GM19099 (cell line): Measurements from ENCODE around the gene TGM2.

Source experiments
- POLR2A ChIP-seq: IDR thresholded peaks from 3 replicates; pipeline ENCODE4 v1.6.1; 2011; ENCODE audit warnings: low read depth; ENCODE audit not compliant: insufficient read length; ENCODE audit errors: extremely low read depth

The TGM2 gene

DNA sequence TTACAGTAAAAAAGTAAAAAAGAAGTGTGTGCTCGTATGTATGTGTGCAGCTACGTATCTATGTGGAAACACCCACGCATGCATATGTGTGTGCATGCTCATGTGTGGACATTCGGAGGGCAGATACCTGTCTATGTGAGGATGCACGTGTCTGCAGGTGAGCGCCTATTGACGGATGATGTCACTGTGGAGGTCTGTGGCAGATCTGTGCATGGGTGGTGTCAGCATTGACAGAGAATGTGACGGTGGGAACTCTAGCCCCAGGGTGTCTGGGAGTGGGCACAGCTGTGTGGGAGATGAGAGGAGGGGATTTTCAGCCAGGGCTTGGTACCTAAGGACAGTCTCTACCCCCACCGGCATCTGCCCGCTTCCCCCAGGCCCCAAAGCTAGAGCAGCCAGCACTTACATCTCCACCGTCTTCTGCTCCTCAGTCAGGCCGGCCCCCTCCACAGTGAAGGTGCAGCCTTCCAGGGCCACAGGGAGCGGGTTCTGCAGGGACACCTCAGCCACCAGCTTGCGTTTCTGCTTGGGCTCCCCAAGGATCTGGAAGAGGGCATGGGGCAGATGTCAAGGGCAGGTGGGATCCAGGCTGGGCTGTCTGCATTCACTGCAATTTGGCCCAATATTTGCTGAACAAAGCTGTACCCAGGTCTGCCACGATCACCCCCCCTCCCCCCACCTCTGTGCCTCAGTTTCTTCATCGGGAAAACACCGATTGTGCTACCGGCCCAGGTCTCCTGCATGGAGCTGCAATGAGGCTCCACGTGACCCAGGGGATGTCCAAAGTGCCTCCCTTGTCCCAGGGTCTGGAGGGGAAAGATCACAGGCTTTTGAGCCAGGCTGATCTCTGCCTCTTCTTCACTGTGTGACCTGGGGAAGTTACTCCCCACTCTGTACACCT is 34.1 kb downstream of the TGM2 start:
- TF ChIP-seq POLR2A = no peak

DNA sequence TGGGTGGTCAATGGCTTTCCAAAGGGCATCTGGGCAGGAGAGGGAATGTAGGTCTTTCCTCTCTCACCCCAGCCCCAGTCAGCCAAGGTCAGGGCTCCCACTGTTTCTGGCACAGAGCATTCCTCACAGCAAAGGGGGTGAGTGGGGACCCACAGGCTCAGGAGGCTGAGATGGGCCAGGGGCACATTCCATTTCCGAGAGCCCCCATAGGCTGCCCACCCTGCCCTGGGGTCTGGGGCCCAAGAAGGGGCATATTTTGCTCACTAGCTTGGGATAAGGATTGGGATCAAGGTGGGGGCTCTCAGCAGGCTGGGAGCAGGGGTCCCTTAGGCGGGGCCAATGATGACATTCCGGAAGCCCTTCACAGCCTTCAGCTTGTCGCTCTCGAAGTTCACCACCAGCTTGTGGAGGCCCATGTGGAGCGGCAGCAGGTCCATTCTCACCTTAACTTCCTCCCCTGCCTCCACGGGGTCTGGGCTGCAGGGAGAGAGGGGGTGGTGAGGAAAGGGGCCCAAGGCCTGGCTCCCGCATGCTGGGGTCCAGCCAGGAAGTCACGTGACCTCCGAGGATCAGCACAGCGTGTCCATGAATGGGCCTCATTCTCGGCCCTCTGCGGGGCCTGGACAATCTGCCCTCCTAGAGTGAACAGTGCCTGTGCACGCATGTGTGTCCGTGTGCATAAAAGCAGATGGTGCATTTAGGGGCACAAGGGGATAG is 35.0 kb downstream of the TGM2 start:
- TF ChIP-seq POLR2A = no peak

DNA sequence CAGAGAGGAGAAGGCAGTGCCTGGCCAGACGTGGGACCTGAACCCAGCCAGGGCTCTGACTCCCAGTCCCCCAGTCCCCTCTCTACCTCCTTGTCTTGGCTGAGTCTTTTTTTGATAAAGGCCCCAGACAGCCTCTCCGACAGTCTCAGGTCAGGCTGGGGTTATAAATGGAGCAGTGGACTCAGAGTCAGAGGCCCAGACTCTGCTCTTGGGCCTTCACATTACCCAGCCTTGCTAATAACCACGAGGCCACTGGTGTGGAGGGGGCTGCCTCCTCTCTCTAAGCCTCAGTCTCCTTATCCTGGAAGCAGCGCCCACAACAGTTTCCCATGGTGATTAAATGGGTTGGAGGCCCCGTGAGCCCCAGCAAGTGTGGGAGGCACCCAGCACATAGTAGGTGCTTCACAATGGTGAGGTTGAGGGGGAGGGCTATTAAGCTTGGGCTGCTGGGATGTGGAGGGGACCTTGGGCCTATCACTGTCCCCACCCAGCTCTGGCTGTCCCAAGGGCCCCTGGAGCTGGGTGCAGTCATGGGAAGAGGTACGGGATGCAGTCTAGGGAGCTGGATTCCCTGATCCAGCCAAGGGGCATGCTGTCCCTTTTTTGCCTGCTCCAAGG is 35.7 kb downstream of the TGM2 start:
- TF ChIP-seq POLR2A = no peak

DNA sequence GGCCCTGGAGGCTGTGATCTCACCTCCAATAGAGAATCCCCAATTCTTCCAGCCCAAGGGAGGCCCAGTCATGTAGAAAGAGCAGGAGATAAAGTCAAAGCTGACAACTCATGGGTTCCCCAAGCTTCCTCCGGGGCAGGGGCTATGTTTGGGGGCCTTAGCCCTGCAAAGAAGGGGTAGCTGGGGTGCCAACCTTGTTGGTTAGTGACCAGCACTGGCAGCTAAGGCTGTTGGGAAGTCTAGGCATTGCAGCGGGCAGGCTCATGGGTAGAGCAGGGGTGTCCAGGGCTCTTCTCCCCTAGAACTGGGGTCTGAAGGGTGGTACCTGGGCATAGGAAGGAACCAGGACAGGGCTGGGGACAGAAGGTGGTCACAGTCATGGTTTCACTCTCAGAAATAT is 36.4 kb downstream of the TGM2 start:
- no peak for TF ChIP-seq POLR2A

DNA sequence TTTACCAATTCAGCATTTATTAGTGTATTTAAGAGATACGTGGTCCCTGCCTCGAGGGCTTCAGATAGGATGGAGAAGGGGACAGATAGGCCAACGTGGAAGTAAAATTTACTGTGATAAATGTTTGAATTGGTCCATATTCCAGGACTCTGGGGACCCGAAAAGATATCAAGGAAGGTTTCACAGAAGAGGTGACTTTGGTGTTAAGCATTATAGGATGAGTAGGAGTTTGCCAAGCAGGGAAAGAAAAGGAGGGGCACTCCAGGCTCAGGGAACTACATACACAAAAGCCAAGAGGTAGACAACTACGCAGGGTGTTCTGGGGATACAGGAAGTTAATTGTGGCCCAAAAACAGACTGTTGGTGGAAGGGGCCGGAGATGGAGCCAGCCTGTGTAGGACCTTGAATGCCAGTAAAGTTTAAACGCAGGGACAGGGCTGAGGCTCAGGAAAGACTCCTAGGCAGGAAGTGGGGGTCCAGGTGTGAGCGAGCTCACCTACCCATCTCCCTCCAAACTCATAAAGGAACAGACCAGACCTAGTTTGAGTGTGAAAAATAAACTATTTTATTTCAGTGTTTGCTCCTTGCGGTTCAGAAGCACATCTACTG is 37.0 kb downstream of the TGM2 start:
- no peak for TF ChIP-seq POLR2A

DNA sequence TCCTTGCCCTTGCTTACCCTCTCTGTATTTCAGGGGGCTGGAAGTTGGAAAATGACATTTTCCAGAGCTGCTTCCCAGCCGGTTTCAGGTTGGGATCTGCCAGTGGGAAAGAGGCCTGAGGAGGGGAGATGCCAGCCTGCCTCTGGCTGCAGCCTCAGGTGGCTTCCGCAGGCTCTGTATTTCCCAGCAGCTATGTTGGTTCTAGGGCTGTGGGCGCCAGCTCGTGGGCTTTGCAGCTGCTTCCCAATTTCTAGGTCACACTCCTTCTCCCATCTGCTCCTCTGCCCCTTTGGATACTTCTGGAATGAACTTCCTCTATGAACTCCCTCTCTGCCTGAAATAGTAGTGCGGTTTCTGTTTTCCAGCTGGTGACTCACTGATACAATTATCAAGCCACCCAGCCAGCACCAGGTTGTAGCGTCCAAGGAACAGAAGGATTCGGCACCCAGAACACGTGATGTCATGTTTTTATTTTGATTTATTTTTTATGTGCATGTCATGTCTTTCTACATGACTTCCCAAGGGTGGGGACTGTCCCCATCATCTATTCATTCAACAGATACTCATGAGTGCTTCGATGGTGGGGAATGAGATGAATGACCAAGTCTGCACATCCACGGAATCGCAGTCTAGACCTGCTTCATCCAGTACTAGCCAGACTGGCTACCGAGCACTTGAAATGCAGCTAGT is 38.0 kb downstream of the TGM2 start:
- no peak for TF ChIP-seq POLR2A

DNA sequence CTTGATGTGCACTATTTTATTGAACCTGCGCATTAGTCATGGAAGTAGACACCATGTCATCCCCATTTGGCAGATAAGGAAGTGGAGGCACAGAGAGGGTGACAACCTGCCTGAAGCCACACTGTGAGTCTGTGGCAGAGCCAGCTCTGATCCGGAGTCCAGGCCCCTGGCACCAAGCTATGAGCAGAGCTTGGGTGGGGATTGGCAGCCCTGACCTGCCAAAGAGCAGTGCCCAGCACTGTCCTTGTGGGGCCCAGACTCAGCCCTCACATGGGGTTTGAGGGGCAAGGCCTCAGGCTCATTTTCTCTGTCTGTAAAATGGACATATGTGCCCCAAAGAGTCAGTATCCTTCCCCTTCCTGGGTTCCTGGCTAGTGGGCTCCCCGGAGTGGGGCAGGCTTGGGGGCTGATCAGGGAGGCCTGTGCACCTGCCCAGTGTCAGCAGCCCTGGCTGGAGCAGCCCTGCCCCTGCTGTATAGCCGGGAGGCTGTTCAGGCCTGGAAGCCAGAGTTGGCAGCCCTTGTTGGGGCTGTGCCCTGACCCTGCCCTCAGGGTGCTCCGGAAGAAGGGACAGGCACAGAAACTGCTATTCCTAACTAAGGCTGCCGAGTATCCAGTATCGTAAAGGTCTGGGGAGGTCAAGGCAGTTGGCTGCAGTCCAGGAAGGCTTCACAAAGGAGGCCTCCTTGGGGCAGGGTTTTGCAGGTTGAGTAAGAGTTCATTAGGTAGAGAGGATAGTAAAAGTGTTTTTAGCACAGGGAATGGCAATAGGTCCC is 38.7 kb downstream of the TGM2 start:
- TF ChIP-seq POLR2A = no peak

DNA sequence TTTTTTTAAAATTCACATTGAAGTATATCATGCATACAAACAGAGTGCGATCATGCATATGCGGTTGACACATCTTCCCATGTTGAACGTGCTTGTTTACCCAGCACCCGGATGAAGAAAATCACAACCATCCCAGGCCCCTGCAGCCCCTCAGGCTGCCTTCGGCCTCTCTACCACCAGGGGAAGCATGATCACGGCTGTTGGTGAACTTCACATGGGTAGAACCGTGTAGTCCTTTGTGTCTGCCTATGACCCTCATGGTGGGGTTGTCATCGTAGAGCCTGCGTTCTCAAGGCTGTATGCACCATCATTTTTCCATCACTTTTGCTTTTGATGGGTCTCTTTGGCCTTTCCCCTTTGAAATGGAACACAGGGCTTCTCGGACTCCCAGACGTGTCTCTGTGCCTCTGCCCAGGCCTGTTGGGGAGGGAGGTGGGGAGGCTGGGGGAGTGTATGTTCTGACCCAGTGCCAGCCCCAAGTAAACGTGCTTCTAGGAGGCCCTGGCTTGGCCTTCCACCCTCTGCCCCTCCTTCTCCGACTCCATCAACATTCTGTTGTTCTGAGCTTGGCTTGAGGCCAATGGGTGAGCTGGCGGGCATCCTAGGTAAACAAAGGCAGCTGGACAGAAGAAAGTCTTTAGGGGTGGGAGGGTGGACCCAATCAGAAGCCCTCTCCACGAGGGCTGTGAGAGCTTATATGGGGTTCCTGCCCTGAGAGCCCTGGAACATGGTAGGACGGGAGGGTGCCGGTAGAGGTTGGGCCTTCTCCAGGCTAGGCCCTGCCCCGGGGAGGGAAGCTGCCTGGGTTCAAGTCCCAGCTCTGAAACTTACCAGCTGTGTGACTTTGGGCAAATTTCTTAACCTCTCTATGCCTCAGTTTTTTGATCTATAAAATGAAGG is 39.7 kb downstream of the TGM2 start:
- TF ChIP-seq POLR2A = no peak

DNA sequence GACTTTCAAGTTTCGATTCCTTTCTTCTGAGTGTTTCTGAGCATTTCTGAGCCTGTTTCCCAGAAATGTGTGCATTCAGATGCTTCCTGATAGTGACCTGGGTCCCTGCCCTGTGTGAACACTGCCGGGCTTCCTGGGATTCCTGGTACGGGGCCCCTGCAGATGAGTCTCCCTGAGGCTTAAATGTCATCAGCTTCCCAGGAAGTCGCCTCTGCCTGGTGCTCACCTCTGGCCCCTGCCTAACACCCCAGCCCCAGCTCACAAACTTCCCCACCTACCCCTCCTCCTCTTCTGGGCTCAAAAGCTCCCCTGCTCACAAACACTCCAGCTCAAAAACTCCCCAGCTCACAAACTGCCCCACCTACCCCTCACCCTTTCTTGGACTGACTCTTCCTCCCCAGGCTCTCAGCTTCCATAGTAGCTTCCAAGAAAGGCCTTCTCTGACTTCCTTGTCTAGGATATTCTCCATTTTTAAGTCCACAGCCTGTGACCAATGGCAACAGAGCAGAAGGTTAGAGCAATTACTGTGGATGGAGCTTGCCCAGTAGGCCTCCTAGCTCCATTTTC is 42.0 kb downstream of the TGM2 start:
- no peak for TF ChIP-seq POLR2A

DNA sequence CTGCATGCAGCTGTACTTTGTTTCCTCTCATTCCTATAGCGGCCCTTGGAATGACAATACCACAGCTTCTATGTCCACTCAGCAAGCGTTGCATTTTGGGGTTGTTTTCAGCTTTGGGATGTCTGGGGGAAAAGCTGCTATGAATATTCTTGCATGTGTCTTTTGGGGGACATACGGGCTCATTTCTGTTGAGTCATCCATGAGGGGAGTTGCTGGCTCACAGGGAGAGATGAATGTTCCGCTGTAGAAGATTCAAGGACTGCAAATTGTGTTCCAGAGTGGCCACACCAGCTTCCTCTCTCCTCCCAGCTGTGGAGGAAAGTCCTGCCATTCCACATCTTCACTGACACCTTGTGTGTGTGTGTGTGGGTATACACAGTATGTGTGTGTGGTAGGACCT is 43.3 kb downstream of the TGM2 start:
- no peak for TF ChIP-seq POLR2A

DNA sequence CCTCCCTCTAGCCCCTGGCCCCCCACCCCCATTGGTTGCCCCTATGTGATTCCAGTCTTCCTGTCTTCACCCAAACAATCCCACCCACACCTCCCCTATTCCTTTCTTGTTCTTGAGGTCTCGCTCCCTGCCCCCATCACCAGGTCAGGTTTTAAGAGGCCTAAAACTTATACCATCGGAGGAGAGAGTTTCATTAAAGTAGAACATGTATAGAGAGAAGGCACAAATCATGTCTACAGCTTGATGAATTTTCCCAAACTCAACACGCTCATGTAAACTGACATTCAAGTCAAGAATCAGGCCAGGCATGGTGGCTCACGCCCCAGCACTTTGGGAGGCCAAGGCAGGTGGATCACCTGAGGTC is 44.5 kb downstream of the TGM2 start:
- no peak for TF ChIP-seq POLR2A

DNA sequence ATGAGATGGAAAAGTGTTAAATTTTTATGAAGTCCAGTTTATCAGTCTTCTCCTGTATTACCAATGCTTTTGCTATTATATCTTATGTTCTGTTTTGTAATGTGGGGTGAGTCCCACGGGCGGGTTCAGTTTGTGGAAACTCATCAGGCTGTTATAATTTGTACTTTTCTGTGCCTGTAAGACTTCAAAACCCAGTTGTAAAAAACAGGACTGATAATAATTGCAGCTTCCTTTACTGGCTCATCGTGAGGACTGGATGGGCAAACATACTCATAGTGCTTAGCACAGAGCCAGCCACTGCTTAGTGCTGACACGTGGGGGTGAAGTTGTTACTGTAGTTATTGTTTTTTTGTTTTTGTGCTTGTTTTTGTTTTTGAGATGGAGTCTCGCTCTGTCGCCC is 45.6 kb downstream of the TGM2 start:
- no peak for TF ChIP-seq POLR2A

DNA sequence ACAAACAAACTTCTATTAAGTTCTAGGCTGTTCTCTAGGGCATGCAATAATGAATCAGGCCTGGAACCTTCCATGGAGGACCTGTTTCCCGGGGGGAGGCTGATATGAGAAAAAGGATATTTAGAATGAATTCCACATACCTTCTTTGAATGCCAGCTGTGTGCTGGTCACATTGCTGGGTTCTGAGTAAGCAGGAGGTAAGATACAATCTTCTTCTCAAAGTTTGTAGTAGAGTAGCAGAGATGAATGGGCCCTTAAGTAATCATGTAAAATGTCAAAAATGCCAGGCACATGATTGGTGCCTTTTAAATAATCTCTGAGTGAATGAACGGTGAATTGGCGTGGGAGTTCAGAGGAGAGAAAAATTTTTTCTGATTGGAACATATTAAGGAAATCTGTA is 47.4 kb downstream of the TGM2 start:
- TF ChIP-seq POLR2A = no peak
